Limb (tissue), 2 donors: Measurements from ENCODE around the gene POU6F2.
A peak's percentile ranks its signal among the peaks of the same experiment; 100 is the strongest.

Experiments used
- DNase-seq, 2 donors: peaks; one replicate each; pipeline ENCODE4 v3.0.0-alpha.2; 2016; ENCODE audit errors: extremely low spot score in 2 of 2

Gene POU6F2

DNA sequence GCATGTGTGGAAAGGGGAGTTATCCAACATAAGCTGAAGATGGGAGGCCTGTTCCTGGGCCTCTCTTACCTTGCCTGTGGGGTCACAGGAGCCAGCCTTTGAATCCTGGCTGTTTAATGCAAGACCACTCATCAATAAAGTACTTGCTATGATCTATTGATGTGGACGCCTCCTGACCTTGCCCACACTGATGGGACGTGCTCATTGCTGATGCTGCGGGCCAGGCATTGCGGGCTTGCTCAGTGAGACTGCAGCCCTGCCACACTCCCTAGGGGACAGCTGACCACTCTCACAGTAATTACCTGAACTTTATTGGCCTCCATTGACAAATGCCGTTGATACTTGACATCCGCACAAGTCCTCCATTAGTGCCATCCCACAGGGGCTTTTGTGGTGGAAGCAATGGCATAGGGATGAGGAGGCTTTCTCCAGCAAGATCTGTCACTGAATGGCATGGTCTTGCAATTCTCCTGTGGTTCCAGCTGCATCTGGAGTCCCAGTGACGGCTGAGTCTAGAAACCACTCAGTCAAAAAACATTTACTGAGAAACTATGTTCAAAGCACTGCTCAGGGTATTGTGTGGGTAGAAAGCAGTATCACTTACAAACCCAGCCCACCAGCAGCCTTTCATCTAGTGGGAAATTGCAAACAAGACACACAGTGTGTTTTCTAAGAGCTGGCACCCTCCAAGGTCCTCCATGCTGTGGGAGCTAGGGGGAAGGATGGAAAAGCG, 453.4 kb downstream of the POU6F2 start:
- DNase-seq: no peak

DNA sequence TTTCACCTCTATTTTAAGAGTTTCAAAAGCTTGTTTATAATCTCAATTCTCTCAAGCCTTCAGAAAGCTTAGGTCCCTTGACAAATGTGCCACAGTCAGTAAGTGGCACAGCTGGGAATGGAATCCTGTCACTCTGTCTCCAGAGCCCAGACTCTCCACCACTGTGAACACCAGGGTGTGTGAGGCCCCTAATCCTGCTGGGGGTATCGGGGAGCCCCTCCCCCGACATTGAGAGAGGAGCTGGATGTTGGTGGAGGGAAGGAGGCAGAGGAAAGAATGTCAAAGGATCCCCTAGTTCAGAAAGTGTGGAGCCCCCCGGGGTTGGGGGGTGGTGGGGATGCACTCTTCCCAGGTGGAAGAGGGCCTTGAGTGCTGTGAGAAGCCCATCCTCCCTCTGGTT, 454.7 kb downstream of the POU6F2 start:
- DNase-seq: no peak

DNA sequence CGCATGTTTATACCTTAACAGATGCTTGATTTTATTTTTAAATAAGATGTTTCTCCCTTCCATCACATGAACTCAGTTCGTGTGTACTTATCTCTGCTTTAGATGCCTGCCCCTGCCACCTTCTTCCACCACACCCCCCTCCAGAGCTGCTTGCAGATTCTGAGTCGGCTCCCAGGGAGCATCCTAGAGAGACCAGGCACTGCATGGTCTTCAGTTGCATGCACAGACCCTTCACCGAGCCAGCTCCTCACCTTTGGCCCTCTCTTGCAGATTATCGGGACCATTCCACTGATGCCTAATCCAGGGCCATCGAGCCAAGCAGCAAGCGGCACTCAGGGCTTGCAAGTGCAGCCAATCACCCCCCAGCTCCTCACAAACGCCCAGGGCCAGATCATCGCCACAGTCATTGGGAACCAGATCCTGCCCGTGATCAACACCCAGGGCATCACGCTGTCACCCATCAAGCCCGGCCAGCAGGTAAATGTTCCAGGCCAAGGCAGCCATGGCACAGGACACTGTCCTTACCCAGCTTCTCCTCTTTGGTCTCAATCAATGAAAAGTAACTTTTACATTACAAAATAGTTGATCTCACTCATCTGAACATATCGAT, 455.2 kb downstream of the POU6F2 start:
- DNase-seq: no peak

DNA sequence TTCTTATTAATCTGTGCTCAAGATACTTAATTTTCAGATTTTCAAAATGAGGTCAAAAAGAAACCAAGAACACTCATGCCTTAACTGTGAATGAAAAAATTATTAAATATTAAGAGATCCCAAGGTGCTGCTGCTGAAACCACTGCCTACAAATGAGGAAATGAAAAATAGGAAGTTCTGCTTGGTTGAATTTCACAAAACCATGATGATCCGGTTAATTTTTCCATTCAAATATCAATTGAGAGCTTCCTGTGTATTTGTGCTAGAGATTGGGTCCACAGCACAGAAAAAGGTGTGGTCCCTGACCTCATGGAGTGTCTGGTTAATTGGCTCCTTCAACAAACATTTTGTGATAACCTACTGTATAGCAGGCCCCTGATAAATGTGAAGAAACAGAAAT, 455.8 kb downstream of the POU6F2 start:
- DNase-seq: no peak

DNA sequence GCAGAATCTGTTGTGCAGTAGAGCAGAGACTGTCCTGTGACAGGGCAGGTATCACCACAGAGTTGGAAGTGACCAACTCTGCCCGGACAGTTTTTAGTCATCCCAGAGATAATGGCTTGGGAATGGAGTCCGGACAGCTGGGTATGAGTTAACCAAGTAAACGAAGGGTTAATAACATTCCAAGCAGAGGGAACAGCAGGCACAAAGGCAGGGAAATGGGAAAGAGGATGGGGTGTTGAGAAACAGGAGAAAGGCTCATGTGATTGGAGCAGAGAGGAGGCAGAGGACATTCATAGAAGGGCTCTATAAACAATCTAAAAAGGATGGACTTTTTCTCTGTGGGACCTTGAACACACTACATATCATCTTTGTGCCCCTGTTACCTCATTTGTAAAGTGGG, 456.3 kb downstream of the POU6F2 start:
- DNase-seq: no peak

DNA sequence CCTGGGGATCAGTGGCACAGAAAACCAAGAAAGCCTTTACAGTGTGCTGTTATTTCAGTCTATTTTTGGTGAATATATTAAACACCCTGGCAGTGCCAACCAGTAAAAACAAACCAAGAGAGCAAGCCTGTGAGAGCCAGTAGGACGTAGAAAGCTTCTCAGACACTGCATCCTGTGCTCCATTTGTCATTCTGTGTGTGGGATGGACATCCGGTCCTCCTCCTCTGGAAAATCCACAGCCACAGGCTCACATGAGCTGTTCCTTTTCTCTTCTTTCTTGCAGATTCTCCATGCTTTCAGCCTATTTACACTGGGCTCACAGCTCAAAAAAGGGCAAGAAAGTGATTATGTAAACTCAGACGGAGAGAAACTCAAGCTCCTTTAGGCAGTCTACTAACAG, 468.8 kb downstream of the POU6F2 start:
- DNase-seq: no peak

DNA sequence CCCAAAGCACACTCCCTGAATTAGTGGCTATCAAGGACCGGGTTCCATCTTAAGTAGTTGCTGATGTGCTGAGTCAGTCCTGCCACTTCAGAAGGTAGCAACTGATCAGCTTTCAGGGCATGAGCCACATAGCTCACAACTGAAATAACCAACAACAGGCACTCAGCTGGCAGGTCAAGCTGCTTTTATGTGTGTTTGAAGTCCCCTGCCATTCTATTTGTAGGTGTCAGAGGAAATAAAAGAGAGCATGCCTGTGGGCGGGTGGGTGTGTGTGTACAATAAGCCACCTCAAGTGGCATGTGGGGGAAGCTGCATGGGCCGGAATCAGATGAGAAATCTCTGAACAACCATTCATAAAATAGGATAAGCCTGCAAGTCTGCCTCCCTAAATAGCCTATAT, 474.2 kb downstream of the POU6F2 start:
- no peak for DNase-seq

DNA sequence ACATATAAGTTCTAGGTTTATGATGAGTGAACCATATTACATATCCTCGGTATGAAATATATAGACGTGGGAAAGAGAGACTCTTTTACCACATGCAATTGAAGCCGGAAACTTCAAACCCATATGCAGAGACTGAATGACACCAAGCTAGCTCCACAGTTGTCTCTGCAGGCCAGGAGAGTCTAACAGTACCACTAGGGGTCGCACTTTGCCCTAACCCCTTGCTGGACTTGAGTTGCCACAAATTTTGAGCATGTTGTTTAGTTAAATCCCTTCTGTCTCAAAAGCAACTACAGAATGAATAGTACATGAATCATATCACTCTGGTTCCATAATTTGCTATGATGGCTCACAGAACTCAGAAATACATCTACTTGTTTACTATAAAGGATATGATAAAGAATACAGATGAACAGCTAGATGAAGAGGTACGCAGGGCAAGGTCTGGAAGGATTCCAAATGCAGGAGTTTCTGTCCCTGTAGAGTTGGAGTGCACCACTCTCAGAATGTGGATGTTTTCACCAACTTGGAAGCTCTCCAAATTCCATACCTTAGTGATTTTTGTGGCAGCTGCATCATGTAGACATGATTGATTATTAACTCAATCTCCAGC, 476.1 kb downstream of the POU6F2 start:
- DNase-seq: no peak

DNA sequence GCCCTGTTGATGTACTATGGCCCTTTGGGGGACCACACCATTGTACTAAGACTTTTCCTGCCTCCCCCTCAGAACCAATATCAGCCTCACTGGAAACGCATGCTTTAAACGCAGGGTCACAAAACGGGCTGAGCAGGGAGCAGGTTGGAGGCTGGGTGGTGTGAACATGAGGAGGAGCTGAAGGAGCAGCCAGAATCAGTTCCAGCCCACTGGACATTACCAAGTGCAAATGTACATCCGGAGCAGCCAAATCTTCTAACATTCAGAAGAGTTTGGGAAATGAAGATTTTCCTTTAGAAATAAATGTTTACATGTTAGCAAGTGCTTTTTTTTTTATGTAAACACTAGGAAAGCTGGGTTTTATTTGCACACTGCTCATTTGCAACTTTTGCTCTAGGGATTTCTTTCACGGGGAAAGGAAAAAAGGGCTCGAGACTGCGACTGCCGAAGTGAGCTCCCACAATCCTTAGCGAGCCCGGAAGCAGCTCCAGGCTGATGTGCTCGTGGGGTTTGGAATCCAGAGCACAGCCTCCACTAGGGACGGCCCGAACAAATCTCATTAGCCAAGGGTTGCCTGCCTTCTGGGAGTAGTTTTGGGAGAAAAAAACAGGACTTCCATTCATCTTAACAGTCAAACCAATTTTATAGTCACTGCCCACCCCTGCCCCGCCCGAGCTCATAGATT, 480.5 kb downstream of the POU6F2 start:
- DNase-seq: no peak

DNA sequence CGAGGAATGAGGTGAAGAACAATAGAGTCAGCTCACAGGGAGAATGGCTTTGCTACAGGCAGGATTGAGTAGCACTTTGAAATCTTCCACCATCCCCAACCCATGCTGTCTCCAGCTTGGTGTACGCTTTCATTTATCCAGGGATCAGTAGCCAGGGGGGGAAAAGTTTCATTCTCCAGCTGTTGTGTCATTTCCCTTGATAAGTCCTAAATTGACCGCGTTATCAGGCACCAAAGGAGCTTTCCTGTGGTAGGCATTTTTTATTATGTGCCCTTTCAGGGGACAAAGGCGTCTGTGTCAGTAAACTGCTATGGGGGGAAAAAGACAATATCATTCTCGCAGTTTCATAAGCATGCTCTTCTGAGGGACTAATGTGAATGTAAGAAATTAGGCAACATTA, 481.9 kb downstream of the POU6F2 start:
- DNase-seq: no peak

DNA sequence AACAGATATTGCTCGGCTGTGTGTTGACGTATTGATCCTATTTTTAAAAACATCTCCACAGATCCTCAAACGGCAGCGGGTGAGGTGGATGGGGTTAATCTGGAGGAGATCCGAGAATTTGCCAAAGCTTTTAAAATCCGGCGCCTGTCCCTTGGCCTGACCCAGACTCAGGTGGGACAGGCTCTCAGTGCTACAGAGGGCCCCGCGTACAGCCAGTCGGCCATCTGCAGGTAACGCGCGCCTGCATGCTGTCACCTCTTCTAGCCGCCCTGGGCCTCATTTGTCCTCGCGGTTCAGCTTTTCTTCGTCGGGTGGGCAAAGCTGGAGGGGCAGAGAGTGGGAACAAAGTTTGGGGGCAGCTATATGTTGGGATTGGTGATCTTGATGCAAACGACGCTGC, 482.8 kb downstream of the POU6F2 start:
- no peak for DNase-seq

DNA sequence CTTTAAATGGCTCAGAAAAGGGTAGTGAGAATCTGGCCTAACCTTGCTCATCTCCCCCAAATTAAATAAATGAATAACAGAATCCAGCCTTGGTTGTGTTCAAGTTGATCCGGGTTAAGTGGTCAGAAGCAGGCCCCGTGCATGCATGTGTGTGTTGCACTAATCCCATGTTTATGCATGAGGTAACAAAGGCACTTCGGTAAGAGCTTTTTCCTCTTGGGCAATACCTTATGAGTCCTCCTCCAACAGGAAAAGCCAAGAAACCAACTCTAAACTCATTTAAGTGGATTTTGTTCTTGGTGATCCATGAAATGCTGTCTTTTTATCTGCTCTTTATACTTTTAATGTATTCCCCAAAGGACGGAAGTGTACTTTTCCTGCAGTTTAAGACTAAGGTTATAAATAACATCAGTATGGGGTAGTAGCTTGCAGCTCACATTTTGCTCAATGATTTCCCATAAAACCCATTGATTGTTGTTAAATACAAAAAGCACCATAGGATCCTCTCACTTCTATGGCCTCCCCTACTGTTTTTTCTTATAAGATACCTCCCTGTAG, 483.6 kb downstream of the POU6F2 start:
- no peak for DNase-seq

DNA sequence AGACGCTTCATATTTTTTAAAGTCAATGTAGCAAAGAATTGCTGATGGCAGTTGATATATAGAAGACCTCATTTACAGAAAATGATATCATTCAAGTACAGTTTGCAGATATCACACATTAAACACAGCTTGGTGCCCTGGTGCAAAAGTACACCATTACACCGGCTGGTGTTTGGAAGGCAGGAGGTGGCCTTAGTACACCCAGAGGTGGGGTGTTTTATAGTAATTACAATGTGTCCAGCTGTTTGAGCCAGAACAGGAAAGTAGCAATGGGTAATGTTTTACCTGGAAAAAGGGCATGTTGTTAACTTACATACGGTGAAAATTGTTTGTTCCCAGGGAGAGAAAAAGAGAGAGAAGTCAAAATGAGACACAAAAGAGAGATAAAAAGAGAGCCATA, 485.5 kb downstream of the POU6F2 start:
- no peak for DNase-seq

DNA sequence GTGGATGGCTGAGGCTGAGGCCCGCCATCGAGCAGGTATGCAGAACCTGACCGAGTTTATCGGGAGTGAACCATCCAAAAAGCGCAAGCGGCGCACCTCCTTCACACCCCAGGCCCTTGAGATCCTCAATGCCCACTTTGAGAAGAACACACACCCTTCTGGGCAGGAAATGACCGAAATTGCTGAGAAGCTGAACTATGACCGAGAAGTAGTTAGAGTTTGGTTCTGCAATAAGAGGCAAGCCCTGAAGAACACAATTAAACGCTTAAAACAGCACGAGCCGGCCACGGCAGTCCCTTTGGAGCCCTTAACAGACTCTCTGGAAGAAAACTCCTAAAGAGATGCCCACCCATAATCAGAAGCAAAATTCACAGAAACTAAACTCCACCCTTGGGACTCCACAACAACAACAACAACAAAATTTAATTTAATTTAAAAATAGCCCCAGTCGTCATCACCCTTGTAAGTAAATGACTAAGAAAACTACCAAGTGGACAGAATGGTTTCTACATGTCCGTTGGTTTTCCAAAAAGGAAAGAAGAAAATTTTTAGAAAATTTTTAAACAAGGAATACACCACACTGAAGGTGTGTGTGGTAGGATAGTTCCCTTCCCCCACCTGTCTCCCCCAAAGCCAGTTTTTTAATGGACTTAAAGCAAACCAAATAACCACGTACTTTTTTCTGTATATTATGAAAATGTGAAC, 486.8 kb downstream of the POU6F2 start:
- DNase-seq: no peak

DNA sequence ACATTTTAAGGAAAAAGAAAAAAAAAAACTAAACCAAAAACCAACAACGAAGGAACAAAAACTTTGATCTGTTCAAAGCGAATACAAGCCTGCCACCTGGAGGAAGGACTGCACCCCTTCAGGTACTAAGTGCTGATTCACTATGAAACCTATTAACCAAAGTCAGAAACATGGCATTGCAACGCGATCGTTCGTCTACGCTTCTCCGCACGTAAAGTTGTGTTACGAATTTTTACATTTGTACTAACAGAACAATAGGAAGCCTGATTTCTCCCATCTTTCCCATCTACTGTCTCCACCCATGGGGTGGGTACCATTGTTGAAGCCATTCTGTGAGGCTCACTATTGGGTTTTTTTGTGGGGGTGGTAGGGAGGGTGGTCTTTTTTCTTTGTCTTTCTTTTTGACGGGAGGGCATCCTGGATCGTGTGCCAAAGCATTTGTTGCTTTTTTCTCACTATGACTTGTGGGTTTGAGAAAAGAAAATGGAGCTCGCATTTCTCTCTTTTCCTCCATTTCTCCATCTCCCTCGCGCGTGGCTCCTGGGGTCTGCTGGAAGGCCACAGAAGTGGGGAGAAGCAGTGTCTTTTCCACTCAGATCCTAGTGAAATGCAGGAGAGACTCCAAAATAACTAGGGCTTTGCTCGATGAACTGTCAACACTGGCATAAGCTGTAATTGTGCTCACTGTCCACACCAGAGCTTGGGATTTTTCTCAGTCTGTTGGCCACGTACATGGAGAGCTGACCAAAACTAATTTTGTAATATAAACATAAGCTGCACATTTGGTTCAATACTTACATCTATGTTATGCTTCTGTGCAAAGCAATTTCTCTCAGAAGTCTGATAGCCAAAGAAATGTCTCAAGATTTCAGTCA, 487.6 kb downstream of the POU6F2 start:
- peak; percentile 68 to 75 for DNase-seq

DNA sequence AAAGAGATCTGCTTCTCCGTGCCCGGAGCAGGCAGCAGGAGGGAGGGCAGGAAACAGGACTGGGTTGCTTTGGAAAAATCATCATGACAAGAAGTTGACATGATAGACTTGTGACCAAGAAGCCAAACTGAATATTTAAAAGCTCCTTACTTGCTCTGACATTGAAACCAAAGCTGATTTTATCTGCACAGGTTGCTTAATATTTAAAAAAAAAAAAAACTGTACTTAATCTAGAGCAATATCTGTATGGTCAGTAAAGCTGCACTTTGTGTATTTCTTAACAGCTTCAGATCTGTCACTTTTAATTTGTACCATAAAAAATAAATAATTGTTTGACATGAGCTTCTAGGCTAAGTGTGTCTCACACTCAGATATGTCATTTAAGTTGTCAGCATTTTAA, 490.6 kb downstream of the POU6F2 start:
- DNase-seq: no peak

DNA sequence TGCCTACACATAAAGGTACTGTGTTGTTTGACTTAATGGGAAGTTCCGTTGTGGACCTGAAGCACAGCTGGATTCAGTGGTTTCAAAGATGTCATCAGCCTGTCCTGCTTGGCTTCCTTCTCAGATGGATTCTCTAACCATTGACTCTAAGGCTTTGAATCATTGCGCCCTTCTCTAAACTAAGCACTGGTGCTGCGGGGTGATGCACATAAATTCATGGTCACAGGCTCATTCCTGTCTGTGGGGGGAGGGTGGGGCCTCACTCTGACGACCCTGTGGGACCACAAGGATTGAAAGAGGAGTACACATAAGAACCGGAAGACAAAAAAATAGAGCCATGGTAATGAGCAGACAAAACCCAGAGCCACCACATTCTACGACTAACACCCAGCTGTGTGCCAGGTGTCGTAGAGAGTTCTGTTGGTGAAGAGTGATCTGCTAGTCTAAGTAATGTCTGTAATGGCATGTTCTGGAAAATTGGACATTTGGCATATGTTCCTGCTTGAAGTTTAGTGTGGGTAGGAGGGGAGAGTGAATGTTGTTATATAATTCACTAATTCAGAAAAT, 491.2 kb downstream of the POU6F2 start:
- DNase-seq: no peak

DNA sequence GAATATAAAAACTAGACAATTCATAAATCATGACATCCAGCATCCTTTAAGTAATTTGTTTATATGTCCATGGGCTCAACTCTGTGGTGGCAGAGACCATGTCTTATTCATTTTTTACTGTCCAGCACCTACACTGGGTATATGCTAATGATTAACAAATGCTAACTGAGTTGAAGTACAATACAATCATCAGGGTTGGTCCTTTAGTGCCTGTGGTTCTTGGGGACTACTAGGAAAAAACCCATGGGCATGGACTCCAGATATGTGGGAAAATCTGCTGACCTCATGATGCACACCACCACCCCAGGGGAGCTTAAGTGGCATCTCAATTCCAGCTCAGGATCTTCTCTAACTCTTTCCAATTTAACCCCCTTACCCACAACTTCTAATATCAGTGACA, 503.2 kb downstream of the POU6F2 start:
- no peak for DNase-seq

DNA sequence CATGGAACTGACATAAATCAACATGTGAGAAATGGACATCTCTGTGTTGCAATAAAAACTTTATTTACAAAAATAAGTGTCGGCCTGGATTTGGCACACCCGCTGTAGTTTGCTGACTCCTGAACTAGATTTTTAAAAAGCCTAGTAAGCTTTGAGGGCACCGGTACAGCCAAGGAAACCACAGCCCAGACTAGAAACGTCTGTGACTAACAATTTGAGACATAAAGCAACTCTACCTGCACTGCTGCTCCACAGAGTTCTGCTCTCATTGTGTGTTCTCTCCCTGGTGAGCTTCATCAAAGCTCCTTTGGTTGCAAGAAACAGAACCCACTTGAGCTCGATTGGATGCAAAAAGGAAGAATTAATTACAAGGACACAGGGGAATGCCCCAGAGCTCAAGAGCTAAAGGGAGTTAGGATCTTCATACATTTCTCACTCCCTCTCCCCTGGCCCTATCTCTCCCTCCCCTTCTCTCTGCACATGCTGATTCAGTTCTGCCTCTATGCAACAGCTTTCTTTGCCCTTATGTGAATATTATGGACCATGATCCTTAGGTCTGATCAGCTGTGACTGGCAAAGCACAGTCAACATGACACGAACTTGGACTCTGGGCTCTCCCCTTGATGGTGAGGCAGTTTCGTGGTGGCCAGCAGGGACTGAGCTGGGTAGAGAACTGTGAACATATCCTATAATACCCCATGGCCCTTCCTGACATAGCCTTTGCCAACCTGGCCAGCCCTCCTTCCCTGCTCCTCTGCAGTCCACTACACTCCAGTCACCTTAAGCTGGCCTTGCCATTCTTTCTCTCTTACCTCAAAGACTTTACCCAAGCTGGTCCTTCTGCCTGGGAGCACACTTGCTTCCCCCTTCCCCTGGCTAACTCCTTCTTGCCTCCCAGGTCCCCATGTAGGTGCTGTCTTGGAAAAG, 511.0 kb downstream of the POU6F2 start:
- DNase-seq: no peak
